PC-3 (cell line): ENCODE data around the gene BCAS3. TPM values are rescaled to one million over a fixed set of nuclear protein-coding genes. Genes with fewer than 3 reads are reported as not detected.

Experiments
- ATAC-seq: fragments of 200-7000 bp; cut with Tn5 transposase; 2 replicates; pipeline ENCODE4 v1.9.1; 2020; ENCODE audit warnings: mild to moderate bottlenecking, moderate library complexity
- BruUV-seq: library from RNA; stranded (reverse); fragments of 400-500 nt; replicated peaks from 2 replicates; lab custom pipeline; 2021; lab: Mats Ljungman, UMichigan
- CTCF ChIA-PET: fragments of 300-600 bp; sonication (Branson Sonifier 250); formaldehyde crosslinking; loops from one replicate; lab custom pipeline; 2022; ENCODE audit warnings: antibody characterized with exemption; lab: Charles Lee
- POLR2A ChIA-PET: fragments of 300-600 bp; sonication (Branson Sonifier 250); formaldehyde crosslinking; loops from one replicate; lab custom pipeline; 2022; ENCODE audit warnings: antibody characterized with exemption; ENCODE audit not compliant: unreplicated experiment; lab: Charles Lee
- DNase-seq: peaks from one replicate; pipeline ENCODE4 v3.0.0-alpha.2; 2015
- H2AFZ ChIP-seq: fragments of 300-600 bp; sonication (generic); 2 replicates; pipeline ENCODE4 v1.6.0; 2016; ENCODE audit warnings: antibody characterized with exemption, low read length
- H3F3A ChIP-seq: fragments of 300-600 bp; sonication (generic); one replicate; pipeline ENCODE4 v1.6.0; 2017; ENCODE audit warnings: antibody characterized with exemption, low read length, control low read depth, mild to moderate bottlenecking; ENCODE audit not compliant: unreplicated experiment
- H3K27ac ChIP-seq: fragments of 300-600 bp; sonication (generic); 2 replicates; pipeline ENCODE4 v1.5.1; 2016; ENCODE audit warnings: mild to moderate bottlenecking, low read length
- H3K27me3 ChIP-seq: fragments of 300-600 bp; sonication (generic); 2 replicates; pipeline ENCODE4 v1.6.1; 2016; ENCODE audit warnings: low read length, mixed read lengths
- H3K36me3 ChIP-seq: fragments of 300-600 bp; sonication (generic); 2 replicates; pipeline ENCODE4 v1.6.1; 2016; ENCODE audit warnings: low read depth, mixed run types, low read length, mixed read lengths
- H3K4me1 ChIP-seq: fragments of 300-600 bp; sonication (generic); 2 replicates; pipeline ENCODE4 v1.5.1; 2016; ENCODE audit warnings: low read length; ENCODE audit not compliant: insufficient read depth
- H3K4me2 ChIP-seq: fragments of 300-600 bp; sonication (generic); 2 replicates; pipeline ENCODE4 v1.6.0; 2016; ENCODE audit warnings: low read length
- H3K4me3 ChIP-seq: fragments of 300-600 bp; sonication (generic); 2 replicates; pipeline ENCODE4 v1.5.1; 2016; ENCODE audit warnings: mild to moderate bottlenecking, low read length, mixed read lengths
- H3K79me2 ChIP-seq: fragments of 300-600 bp; sonication (generic); 2 replicates; pipeline ENCODE4 v1.6.1; 2017; ENCODE audit warnings: low read length, mixed read lengths
- H3K9ac ChIP-seq: fragments of 300-600 bp; sonication (generic); 2 replicates; pipeline ENCODE4 v1.6.0; 2016; ENCODE audit warnings: mild to moderate bottlenecking, low read length
- H3K9me2 ChIP-seq: fragments of 300-600 bp; sonication (generic); replicated peaks from 2 replicates; pipeline ENCODE4 v1.6.1; 2016; ENCODE audit warnings: mixed run types, low read length, mixed read lengths
- H3K9me3 ChIP-seq: fragments of 300-600 bp; sonication (generic); 2 replicates; pipeline ENCODE4 v1.6.1; 2016; ENCODE audit warnings: low read length, mixed read lengths
- H4K20me1 ChIP-seq: fragments of 300-600 bp; sonication (generic); 2 replicates; pipeline ENCODE4 v1.6.1; 2016; ENCODE audit warnings: low read length, mixed read lengths
- EZH2 ChIP-seq: fragments of 300-600 bp; sonication (generic); IDR thresholded peaks from one replicate; pipeline ENCODE4 v1.6.1; 2017; ENCODE audit warnings: antibody characterized with exemption, mild to moderate bottlenecking, low read length; ENCODE audit not compliant: unreplicated experiment
- EZH2phosphoT487 ChIP-seq: fragments of 300-600 bp; sonication (generic); IDR thresholded peaks from 2 replicates; pipeline ENCODE4 v1.6.1; 2018; ENCODE audit warnings: mild to moderate bottlenecking, antibody characterized with exemption, low read length, borderline replicate concordance
- intact Hi-C: fragments of 100-400 bp; cut with micrococcal nuclease; formaldehyde crosslinking; loops from 2 replicates; pipeline ENCODE4 v1.9.0; 2023
- total RNA-seq: library from RNA; depleted of rRNA; stranded (reverse); fragments of >200 nt; gene quantifications from 2 replicates; pipeline ENCODE4 v1.2.3, GENCODE V29; 2014
- TF ChIP-seq, protein P1 (sequence below): fragments of 300-600 bp; sonication (generic); conservative IDR thresholded peaks from 2 replicates; pipeline ENCODE4 v1.5.1; 2017; ENCODE audit warnings: antibody characterized with exemption, low read depth, mild to moderate bottlenecking, low read length

BCAS3 gene
- total RNA-seq, 1 experiment from 2014 or later = 25.9 TPM

DNA sequence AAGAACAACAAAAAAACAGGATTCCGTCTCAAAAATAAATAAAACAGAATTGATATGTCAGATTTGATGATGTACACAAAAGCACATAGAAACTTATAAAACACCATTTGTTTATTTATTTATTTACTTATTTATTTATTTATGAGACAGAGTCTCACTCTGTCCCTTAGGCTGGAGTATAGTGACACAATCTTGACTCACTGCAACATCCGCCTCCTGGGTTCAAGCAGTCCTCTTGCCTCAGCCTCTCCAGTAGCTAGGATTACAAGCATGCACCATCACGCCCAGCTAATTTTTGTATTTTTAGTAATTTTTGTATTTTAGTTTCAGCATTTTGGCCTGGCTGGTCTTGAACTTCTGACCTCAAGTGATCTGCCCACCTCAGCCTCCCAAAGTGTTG, 21.4 kb downstream of the BCAS3 start:
- Histone ChIP-seq H3K9me3 (no peaks in the 10 kb centered on the region), H3K36me3 (no peaks in the 10 kb centered on the region), H3K27ac (no peak overlapping the region), H3K4me3 (no peak overlapping the region), H3K79me2 (no peaks in the 10 kb centered on the region), H3K27me3 (no peaks in the 10 kb centered on the region), H3K4me1 (no peaks in the 10 kb centered on the region), H4K20me1 (no peaks in the 10 kb centered on the region), H3K9ac (no peak overlapping the region), H2AFZ (no peak overlapping the region), H3F3A (no peaks in the 10 kb centered on the region), H3K4me2 (no peak overlapping the region), H3K9me2 (no peaks in the 10 kb centered on the region)
- DNase-seq (no peak), ATAC-seq (no peak)
- TF ChIP-seq EZH2 (no peak), EZH2phosphoT487 (no peak)
- TF ChIP-seq, protein P1, sequence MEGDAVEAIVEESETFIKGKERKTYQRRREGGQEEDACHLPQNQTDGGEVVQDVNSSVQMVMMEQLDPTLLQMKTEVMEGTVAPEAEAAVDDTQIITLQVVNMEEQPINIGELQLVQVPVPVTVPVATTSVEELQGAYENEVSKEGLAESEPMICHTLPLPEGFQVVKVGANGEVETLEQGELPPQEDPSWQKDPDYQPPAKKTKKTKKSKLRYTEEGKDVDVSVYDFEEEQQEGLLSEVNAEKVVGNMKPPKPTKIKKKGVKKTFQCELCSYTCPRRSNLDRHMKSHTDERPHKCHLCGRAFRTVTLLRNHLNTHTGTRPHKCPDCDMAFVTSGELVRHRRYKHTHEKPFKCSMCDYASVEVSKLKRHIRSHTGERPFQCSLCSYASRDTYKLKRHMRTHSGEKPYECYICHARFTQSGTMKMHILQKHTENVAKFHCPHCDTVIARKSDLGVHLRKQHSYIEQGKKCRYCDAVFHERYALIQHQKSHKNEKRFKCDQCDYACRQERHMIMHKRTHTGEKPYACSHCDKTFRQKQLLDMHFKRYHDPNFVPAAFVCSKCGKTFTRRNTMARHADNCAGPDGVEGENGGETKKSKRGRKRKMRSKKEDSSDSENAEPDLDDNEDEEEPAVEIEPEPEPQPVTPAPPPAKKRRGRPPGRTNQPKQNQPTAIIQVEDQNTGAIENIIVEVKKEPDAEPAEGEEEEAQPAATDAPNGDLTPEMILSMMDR = no peak
- BruUV-seq = no TSS peak
- intact Hi-C loops = no loop called here
- POLR2A ChIA-PET = no interaction called here
- CTCF ChIA-PET = no interaction called here

DNA sequence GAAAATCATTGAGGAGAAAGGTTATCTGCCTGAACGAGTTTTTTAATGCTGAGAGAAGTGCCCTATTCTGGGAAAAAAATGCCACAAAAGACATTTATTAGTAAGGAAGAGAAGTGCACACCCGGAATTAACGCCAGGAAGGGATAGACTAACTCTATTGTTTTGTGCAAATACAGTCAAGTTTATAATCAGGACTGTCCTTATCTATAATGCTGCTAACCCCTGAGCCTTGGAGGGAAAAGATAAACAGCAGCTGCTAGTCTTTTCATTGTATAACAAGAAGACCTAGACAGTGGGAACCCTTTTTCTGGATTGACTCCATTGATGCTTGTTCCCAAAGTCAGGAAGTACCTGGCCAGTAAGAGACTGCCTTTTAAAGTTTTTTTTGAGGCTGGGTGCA, 26.5 kb downstream of the BCAS3 start:
- H2AFZ ChIP-seq = no peak overlapping the region
- no peaks in the 10 kb centered on the region for H3K27me3 ChIP-seq
- ChIA-PET CTCF (no interaction called here), POLR2A (no interaction called here)
- H3K9ac ChIP-seq = no peak overlapping the region
- H3F3A ChIP-seq = no peaks in the 10 kb centered on the region
- H3K4me3 ChIP-seq = no peak overlapping the region
- H3K4me1 ChIP-seq = no peaks in the 10 kb centered on the region
- no peak overlapping the region for H3K27ac ChIP-seq
- no peaks in the 10 kb centered on the region for H4K20me1 ChIP-seq
- H3K9me3 ChIP-seq = no peaks in the 10 kb centered on the region
- ATAC-seq = no peak
- H3K4me2 ChIP-seq = no peak overlapping the region
- no peak for TF ChIP-seq EZH2
- TF ChIP-seq, protein P1 = no peak
- no peak for TF ChIP-seq EZH2phosphoT487
- intact Hi-C loops = no loop called here
- no peaks in the 10 kb centered on the region for H3K36me3 ChIP-seq
- no peaks in the 10 kb centered on the region for H3K79me2 ChIP-seq
- no peak for DNase-seq
- H3K9me2 ChIP-seq = no peaks in the 10 kb centered on the region
- BruUV-seq = no TSS peak

GRCh38 chr17:60712675-60713074, 35.0 kb downstream of the BCAS3 start:
- ATAC-seq (peak; percentile 37; the same call in 1 of the 2 replicates), DNase-seq (no peak)
- Histone ChIP-seq H3K9me2 (no peaks in the 10 kb centered on the region), H2AFZ (no peak overlapping the region), H3K9ac (no peak overlapping the region), H3K36me3 (no peaks in the 10 kb centered on the region), H3K79me2 (no peaks in the 10 kb centered on the region), H3K9me3 (no peaks in the 10 kb centered on the region), H3K4me1 (0 out of 2 replicates have a peak, but pooled peaks cover 4% of the 10 kb centered on the region), H3K4me3 (no peak overlapping the region), H3K27ac (no peak overlapping the region), H3K27me3 (no peaks in the 10 kb centered on the region), H3F3A (no peaks in the 10 kb centered on the region), H4K20me1 (no peaks in the 10 kb centered on the region), H3K4me2 (no peak overlapping the region)
- ChIA-PET CTCF (interaction anchor here (0.6 kb wide), 1 partner anchor 248 kb away, joined by 3 read pairs; no protein-coding TSS in a partner anchor), POLR2A (interaction anchor here (0.6 kb wide), 1 partner anchor 113 kb away, joined by 4 read pairs; the partner anchor contains the start of gene PPM1D)
- intact Hi-C loops = no loop called here
- TF ChIP-seq EZH2 = no peak
- TF ChIP-seq, protein P1 = no peak
- TF ChIP-seq EZH2phosphoT487 = no peak
- BruUV-seq = no TSS peak
